ENCODE data around the gene EIPR1. TPM values are rescaled to one million over a fixed set of nuclear protein-coding genes. Genes with fewer than 3 reads are reported as not detected.

Gene EIPR1
- total and polyA plus RNA-seq, 2 donors (not counting 1 experiment from before 2014, with no cell fraction given), result 22.3 to 23.9 TPM

DNA sequence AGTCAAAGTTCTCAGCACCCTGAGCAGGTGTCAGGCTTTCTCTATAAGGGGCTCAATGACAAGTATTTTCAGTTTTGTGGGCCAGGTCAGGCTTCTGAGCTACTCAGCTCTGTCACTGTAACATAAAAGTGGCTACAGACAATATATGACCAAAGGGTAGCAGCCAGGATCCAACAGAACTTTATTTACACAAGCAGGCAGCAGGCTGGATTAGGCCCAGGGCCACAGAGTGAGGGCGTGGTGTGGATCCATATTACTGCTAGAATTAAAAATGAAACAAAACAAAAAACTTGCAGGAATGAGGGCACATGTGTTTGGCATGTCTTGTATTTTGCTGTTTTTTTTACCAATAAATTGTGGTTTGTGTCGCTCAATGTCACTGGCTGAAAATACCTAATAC, 143.7 kb downstream of the EIPR1 start:
- Histone ChIP-seq H3K27ac (ENCODE audit: insufficient read depth, low read length) (no peak overlapping the region), H4K20me1 (ENCODE audit: control insufficient read depth, extremely low read depth, insufficient read depth, low read length) (no peaks in the 10 kb centered on the region), H3K4me2 (ENCODE audit: extremely low read depth, insufficient read depth, low read length) (no peak overlapping the region), H3K4me1 (ENCODE audit: control insufficient read depth, extremely low read depth, insufficient read depth, low read length) (no peaks in the 10 kb centered on the region), H3K9me3 (ENCODE audit: control insufficient read depth, insufficient read depth, low read depth, low read length) (no peaks in the 10 kb centered on the region), H3K4me3 (replicated peaks in 1 of 4; ENCODE audit: control extremely low read depth in 1 of 4, insufficient read depth in 1 of 4, low read depth in 3 of 4, low read length in 4 of 4) (no peak overlapping the region), H3K36me3 (ENCODE audit: control insufficient read depth, insufficient read depth, low read length) (no peaks in the 10 kb centered on the region), H3K9ac (ENCODE audit: insufficient read depth, low read length) (no peak overlapping the region), H3K27me3 (ENCODE audit: control insufficient read depth, insufficient read depth, low read length) (no peaks in the 10 kb centered on the region), H3K79me2 (ENCODE audit: control insufficient read depth, insufficient read depth, low read length) (no peaks in the 10 kb centered on the region), H2AFZ (ENCODE audit: low read length) (no peak overlapping the region)
- no peak for DNase-seq (ENCODE audit: low read depth in 2 of 2)
- TF ChIP-seq EZH2 (IDR thresholded peaks at IDR 0.05; ENCODE audit: low read length, missing control alignments), result no peak
- TF ChIP-seq, protein P1, sequence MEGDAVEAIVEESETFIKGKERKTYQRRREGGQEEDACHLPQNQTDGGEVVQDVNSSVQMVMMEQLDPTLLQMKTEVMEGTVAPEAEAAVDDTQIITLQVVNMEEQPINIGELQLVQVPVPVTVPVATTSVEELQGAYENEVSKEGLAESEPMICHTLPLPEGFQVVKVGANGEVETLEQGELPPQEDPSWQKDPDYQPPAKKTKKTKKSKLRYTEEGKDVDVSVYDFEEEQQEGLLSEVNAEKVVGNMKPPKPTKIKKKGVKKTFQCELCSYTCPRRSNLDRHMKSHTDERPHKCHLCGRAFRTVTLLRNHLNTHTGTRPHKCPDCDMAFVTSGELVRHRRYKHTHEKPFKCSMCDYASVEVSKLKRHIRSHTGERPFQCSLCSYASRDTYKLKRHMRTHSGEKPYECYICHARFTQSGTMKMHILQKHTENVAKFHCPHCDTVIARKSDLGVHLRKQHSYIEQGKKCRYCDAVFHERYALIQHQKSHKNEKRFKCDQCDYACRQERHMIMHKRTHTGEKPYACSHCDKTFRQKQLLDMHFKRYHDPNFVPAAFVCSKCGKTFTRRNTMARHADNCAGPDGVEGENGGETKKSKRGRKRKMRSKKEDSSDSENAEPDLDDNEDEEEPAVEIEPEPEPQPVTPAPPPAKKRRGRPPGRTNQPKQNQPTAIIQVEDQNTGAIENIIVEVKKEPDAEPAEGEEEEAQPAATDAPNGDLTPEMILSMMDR (conservative IDR thresholded peaks at IDR 0.05 in 1 of 2, IDR thresholded peaks at IDR 0.05 in 1 of 2; ENCODE audit: low read depth in 1 of 2, low read length in 2 of 2), result no peak

- no peaks in the 10 kb centered on the region for H3K36me3 ChIP-seq (ENCODE audit: control insufficient read depth, insufficient read depth, low read length)
- H3K4me1 ChIP-seq (ENCODE audit: control insufficient read depth, extremely low read depth, insufficient read depth, low read length), result no peaks in the 10 kb centered on the region
- no peak overlapping the region for H3K4me3 ChIP-seq (replicated peaks in 1 of 4; ENCODE audit: control extremely low read depth in 1 of 4, insufficient read depth in 1 of 4, low read depth in 3 of 4, low read length in 4 of 4)
- H3K9me3 ChIP-seq (ENCODE audit: control insufficient read depth, insufficient read depth, low read depth, low read length), result no peaks in the 10 kb centered on the region
- no peak for TF ChIP-seq EZH2 (IDR thresholded peaks at IDR 0.05; ENCODE audit: low read length, missing control alignments)
- TF ChIP-seq, protein P1 (conservative IDR thresholded peaks at IDR 0.05 in 1 of 2, IDR thresholded peaks at IDR 0.05 in 1 of 2; ENCODE audit: low read depth in 1 of 2, low read length in 2 of 2), result no peak
- no peaks in the 10 kb centered on the region for H3K27me3 ChIP-seq (ENCODE audit: control insufficient read depth, insufficient read depth, low read length)
- H3K9ac ChIP-seq (ENCODE audit: insufficient read depth, low read length), result no peak overlapping the region
- H3K27ac ChIP-seq (ENCODE audit: insufficient read depth, low read length), result no peak overlapping the region
- H3K4me2 ChIP-seq (ENCODE audit: extremely low read depth, insufficient read depth, low read length), result no peak overlapping the region
- no peak overlapping the region for H2AFZ ChIP-seq (ENCODE audit: low read length)
- DNase-seq (ENCODE audit: low read depth in 2 of 2), result no peak
- no peaks in the 10 kb centered on the region for H4K20me1 ChIP-seq (ENCODE audit: control insufficient read depth, extremely low read depth, insufficient read depth, low read length)
- no peaks in the 10 kb centered on the region for H3K79me2 ChIP-seq (ENCODE audit: control insufficient read depth, insufficient read depth, low read length)
These were observed 148.4 kb downstream of the EIPR1 start for GRCh38 chr2:3229221-3229620.

GRCh38 chr2:3224681-3225080, 152.9 kb downstream of the EIPR1 start:
- no peak overlapping the region for H3K9ac ChIP-seq (ENCODE audit: insufficient read depth, low read length)
- no peaks in the 10 kb centered on the region for H3K9me3 ChIP-seq (ENCODE audit: control insufficient read depth, insufficient read depth, low read depth, low read length)
- no peaks in the 10 kb centered on the region for H3K4me1 ChIP-seq (ENCODE audit: control insufficient read depth, extremely low read depth, insufficient read depth, low read length)
- H3K27ac ChIP-seq (ENCODE audit: insufficient read depth, low read length), result no peak overlapping the region
- no peak overlapping the region for H2AFZ ChIP-seq (ENCODE audit: low read length)
- DNase-seq (ENCODE audit: low read depth in 2 of 2), result no peak
- H3K4me3 ChIP-seq (replicated peaks in 1 of 4; ENCODE audit: control extremely low read depth in 1 of 4, insufficient read depth in 1 of 4, low read depth in 3 of 4, low read length in 4 of 4), result no peak overlapping the region
- TF ChIP-seq, protein P1 (conservative IDR thresholded peaks at IDR 0.05 in 1 of 2, IDR thresholded peaks at IDR 0.05 in 1 of 2; ENCODE audit: low read depth in 1 of 2, low read length in 2 of 2), result no peak
- no peak for TF ChIP-seq EZH2 (IDR thresholded peaks at IDR 0.05; ENCODE audit: low read length, missing control alignments)
- H3K27me3 ChIP-seq (ENCODE audit: control insufficient read depth, insufficient read depth, low read length), result no peaks in the 10 kb centered on the region
- H3K36me3 ChIP-seq (ENCODE audit: control insufficient read depth, insufficient read depth, low read length), result no peaks in the 10 kb centered on the region
- no peaks in the 10 kb centered on the region for H4K20me1 ChIP-seq (ENCODE audit: control insufficient read depth, extremely low read depth, insufficient read depth, low read length)
- H3K4me2 ChIP-seq (ENCODE audit: extremely low read depth, insufficient read depth, low read length), result no peak overlapping the region
- H3K79me2 ChIP-seq (ENCODE audit: control insufficient read depth, insufficient read depth, low read length), result no peaks in the 10 kb centered on the region
